Dedifferentiated amniotic fluid mesenchymal stem cell (primary cell): ENCODE results near the gene ITGA8.
"Not testable (repeated sequence)": the region's sequence is repeated elsewhere in the genome, so short reads cannot be mapped to it uniquely, and the experiment has no call there.

ENCODE experiments used
- DNase-seq: peaks from one replicate; pipeline ENCODE4 v3.0.0-alpha.2; 2016; ENCODE audit errors: extremely low spot score

Gene ITGA8

DNA sequence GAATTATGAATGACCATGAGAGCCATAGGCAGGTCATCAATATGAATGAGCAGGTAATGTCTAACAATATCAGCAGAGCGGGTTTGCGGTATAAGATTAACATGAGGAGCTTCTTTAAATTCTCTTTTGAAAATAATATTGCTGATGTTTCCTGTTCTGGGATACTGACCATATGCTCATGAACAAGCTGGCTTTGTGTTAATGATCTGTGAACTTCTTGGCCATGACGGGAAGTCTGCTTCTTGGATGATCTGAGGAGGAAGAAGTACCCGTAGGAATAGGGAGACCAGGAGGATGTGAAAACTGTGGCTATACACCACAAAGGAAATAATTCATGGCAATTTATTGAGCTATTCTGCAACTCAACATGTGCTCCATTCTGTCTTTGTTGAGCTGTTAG, 38.6 kb downstream of the ITGA8 start:
- DNase-seq: no peak

DNA sequence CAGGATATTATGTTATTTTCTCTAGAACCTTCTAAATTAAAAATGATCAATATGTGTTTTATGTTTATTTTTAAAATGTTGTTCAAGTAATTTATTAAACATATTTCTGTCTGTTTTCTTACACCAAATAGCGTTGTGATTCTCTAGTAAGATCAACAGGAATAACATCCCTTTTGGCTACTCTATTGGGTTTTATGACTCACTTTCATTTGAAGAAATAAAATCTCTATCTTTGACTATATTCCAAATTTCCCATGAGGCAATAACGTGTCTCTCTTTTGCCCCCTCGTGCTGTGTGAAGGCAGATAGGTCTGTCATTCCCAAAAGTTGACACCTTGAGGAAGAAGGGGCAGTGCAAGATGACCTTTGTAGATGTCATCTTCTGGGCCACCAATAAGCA, 40.9 kb downstream of the ITGA8 start:
- DNase-seq: no peak

DNA sequence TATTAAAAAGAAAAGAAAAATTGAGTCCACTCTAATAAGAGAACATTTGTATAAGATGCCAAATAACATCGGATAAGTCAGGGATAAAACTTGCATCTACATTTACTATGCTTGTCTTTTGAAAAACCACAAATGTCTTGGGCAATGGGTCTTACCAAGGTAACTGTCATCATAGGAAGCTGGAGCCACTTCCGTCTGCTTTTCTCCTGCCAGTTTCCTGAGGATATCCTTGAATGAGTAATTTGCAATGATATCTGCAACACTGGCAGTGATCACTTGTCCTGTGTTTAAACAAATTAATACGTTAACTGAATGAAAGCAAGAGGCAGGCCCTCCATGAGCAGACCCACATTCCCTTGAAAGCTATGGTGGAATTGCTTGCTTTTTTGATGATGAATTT, 47.3 kb downstream of the ITGA8 start:
- DNase-seq: no peak

GRCh38 chr10:15670880-15671279, 48.8 kb downstream of the ITGA8 start:
- no peak for DNase-seq

GRCh38 chr10:15661574-15661973, 58.1 kb downstream of the ITGA8 start:
- no peak for DNase-seq

GRCh38 chr10:15660990-15661389, 58.7 kb downstream of the ITGA8 start:
- DNase-seq: no peak

GRCh38 chr10:15658069-15658702, 61.5 kb downstream of the ITGA8 start:
- DNase-seq: no peak

- no peak for DNase-seq
Measured at GRCh38 chr10:15652757-15653156, 67.0 kb downstream of the ITGA8 start.

- DNase-seq: no peak
Measured at GRCh38 chr10:15652117-15652516, 67.6 kb downstream of the ITGA8 start.

DNA sequence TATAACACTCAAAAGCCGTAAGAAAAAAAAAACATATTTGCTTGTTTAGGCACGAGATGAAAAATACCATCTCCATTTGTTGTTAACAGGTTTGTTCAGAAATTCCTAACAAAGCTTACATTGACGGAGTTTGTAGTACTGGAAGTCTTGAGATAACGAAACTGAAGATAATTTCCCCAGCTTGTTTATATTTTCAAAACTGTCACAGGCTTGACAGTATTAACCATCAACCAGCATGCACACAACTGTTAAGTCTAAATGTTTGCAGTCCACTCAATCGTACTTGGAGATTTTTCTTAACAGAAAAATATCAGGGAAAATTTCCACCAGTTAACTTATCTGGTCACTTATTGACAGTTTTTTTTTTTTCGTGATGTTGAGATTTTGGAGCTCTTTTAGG, 68.5 kb downstream of the ITGA8 start:
- no peak for DNase-seq

DNA sequence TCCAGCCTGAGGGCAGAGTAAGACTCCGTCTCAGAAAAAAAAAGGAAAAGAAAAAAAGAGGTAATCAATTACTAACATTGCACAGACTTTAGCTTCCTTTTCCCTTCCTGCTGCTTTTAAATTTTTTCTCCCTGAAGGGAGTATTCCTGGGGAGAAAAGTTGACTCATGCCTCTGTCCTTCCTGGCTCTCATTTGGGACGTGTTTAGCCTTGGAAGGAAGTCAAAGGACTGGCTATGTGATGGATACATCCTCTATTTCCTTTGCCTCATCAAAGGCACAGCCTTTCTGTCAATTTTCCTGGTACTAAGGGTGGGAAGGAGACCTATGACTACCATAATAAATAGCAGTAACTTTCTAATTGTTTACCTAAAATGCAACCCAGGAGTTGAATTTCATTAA, 77.6 kb downstream of the ITGA8 start:
- peak; percentile 51 for DNase-seq

DNA sequence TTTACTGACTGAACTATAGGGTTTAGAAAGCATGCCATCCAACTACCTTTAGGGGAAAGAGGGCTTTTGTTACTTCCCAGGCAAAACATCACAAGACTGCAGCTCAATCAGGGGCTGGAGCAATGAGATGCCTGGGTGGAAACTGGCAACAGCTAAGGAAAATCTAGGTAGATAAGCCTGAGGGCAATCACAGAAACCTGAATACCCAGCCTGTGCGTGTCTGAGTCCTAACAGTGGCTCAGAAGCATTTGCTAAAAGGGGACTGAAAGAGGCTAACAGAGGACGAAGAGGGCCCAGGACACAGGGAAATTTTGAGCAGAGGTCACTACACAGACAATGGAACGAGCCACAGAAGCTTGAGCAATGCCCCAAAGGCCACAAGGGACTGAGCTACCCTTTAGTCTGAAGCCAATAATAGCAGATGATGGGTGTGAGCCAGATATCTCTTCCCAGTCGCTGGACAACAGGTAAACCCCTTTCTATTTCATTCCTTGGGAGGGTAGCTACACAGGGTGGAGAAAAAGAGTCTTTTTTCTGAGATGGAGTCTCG, 79.1 kb downstream of the ITGA8 start:
- no peak for DNase-seq

GRCh38 chr10:15636446-15636845, 83.3 kb downstream of the ITGA8 start:
- no peak for DNase-seq

DNA sequence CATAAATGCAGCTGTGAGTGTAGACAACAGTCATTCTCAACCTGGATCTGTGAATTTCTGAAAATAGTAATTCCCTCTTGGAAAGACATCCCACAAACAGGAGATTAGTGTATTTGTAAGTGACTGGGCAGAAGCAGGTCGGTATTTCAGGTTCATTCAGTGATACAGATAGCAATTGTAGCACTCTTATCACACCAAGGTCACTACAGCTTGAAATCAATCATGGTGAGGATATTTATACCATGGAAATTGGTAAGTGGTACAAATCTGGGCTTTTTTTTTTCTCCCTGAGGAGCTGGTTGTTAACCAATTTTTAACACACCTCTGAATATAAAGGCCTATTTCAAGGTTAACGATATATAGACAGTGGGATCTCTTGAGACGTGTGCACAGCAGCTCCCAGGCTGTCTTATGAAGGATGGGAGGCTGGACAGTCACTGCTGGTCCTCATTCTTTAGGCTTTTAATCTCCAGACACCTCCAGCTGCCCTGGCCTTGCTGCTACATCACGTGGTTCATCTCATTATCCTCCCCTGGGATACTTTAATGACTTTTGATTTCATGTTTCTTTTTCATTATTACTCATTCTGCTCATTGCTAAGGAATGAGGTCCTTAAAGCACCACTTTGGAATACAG, 87.1 kb downstream of the ITGA8 start:
- DNase-seq: no peak

- not testable (repeated sequence) for DNase-seq
Measured at GRCh38 chr10:15631205-15631604, 88.5 kb downstream of the ITGA8 start.

DNA sequence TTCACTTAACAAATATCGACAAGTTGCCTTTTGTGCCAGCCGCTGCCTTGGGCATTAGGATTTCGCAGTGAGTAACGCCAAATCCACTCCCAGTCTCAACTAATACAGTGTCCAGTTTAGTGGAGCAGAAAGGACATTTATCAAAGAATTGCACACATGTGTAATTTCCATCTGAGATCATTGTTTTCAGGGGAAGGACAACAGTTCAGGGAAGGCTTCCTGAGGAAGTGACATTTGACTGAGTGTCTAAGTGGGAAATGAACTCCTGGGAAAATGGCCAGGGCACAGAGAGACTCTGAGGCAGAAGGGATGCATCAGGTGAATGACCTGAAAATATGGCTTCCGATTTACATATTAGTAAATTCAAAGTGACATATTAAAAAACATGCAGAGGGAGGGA, 89.4 kb downstream of the ITGA8 start:
- no peak for DNase-seq

DNA sequence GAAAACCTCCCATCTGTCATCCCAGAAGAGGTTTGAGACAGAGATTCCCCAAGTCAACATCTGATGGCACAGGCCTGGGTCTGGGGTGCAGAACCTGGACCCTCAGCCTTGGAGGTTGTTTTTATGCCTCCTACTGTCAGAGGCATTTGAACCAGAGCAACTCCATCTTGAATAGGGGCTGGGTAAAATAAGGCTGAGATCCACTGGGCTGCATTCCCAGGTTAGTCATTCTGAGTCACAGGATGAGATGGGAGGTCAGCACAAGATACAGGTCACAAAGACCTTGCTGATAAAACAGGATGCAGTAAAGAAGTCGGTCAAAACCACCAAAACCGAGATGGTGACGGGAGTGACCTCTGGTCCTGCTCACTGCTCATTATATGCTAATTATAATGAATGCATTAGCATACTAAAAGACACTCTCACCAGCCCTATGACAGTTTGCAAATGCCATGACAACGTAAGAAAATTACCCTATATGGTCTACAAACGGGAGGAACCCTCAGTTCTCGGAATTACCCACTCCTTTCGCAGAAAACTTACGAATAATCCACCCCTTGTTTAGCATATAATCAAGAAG, 92.0 kb downstream of the ITGA8 start:
- no peak for DNase-seq

DNA sequence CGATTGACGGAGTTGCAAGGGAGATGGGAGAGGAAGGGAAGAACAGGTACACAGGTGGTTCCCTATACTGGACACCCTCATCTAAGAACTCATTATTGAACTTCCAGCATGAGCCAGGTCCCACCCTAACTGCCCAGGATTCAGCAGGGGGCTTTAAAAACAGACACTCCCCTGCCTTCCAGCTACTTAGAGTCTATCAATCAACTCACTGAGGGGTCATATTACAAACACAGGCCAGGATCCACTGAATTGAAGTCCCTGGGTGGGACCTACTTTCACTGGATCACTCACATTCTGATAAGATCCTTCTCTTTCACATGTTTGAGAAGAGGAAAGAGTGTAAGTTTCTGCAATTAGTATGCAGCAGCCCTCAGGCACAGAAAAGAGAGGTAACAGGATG, 92.8 kb downstream of the ITGA8 start:
- DNase-seq: no peak

DNA sequence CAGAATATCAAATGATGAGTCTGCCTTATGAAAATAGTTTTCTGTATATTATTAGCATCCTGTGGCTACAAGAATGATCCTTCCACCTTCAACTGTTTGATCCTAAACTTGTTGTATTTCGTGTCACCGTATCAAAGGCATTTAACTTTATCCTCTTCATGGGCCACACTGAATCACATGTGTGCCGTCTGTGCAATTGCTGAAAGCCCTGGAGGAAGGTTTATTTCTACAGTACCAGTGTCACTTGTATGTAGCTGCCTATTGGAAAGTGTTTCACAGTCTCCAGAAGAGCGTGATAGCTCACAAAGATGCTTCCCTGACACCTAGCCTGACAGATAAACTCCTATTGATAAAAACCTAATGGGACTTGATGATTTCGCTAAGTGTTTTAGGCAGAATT, 94.5 kb downstream of the ITGA8 start:
- DNase-seq: no peak

- DNase-seq: peak; percentile 93
Measured at GRCh38 chr10:15624401-15625196, 95.1 kb downstream of the ITGA8 start.

GRCh38 chr10:15620836-15621515, 98.7 kb downstream of the ITGA8 start:
- DNase-seq: no peak

- no peak for DNase-seq
Measured at GRCh38 chr10:15620337-15620736, 99.4 kb downstream of the ITGA8 start.
